GM10248 (cell line): ENCODE results near the gene KCTD20.
"Not testable (repeated sequence)": the region's sequence is repeated elsewhere in the genome, so short reads cannot be mapped to it uniquely, and the experiment has no call there.

ENCODE experiments used
- CTCF ChIA-PET: fragments of 300-600 bp; sonication (Branson Sonifier 250); formaldehyde crosslinking; extraction: SDS; loops from one replicate; lab custom pipeline; 2021; ENCODE audit warnings: antibody characterized with exemption; lab: Yijun Ruan, JAX
- POLR2A ChIA-PET: fragments of 350-650 bp; sonication (Branson Sonifier 250); formaldehyde crosslinking; extraction: SDS; loops from one replicate; lab custom pipeline; 2020; ENCODE audit warnings: antibody characterized with exemption; lab: Yijun Ruan, JAX
- DNase-seq: peaks from one replicate; pipeline ENCODE4 v3.0.0; 2012; ENCODE audit errors: extremely low spot score
- TF ChIP-seq, protein P1 (sequence below): IDR thresholded peaks from 2 replicates; pipeline ENCODE4 v1.5.1; 2012; ENCODE audit warnings: mild to moderate bottlenecking, low read depth; ENCODE audit errors: extremely low read depth, missing control alignments, control extremely low read depth

Gene KCTD20

DNA sequence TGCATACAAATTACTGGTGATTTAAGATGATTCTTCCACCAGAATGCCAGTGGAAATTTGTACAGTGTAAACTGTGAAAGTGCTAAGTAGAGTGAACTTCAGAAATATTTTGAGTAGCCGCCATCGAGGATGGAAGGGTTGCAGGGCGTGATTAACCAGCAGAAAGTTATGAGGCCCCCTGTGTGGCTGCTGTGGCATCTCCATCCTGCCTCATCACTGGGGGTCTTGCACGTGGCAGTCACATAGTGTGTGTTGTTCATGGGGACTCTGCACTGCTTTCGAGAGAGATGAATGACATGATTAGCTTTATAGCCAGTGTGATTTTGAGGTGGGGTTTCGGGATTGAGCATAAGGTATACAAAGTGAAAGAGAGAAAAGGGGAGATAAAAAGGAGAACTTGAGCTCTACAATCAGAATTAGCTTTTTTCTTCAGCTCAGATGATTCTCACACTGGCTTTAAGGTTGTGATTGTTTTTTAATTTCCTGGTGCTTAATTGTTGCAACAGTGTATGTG, 26.4 kb downstream of the KCTD20 start:
- CTCF ChIA-PET, result interaction anchor here (0.9 to 1.2 kb wide), 2 partner anchors 38 to 113 kb away, joined by 3 read pairs; no protein-coding TSS in a partner anchor
- TF ChIP-seq, protein P1, sequence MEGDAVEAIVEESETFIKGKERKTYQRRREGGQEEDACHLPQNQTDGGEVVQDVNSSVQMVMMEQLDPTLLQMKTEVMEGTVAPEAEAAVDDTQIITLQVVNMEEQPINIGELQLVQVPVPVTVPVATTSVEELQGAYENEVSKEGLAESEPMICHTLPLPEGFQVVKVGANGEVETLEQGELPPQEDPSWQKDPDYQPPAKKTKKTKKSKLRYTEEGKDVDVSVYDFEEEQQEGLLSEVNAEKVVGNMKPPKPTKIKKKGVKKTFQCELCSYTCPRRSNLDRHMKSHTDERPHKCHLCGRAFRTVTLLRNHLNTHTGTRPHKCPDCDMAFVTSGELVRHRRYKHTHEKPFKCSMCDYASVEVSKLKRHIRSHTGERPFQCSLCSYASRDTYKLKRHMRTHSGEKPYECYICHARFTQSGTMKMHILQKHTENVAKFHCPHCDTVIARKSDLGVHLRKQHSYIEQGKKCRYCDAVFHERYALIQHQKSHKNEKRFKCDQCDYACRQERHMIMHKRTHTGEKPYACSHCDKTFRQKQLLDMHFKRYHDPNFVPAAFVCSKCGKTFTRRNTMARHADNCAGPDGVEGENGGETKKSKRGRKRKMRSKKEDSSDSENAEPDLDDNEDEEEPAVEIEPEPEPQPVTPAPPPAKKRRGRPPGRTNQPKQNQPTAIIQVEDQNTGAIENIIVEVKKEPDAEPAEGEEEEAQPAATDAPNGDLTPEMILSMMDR, result no peak
- POLR2A ChIA-PET, result no interaction called here
- no peak for DNase-seq

DNA sequence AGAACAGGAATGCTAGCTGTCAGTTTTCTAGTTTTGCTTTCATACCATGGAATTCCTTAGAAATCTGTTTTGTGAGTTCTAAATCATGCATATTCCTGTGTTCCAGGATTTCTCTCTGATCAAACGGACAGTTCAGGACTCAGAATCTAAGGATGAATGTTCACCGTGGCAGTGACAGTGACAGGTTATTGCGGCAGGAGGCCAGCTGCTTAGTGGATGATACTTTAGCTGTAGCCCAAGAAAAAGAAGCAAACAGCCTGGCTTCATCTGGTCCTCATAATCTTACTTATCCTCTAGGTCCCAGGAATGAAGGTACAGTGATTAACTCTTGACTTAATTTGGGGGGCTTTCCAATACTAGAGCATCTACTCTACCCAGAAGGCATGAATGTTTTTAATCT, 27.1 kb downstream of the KCTD20 start:
- CTCF ChIA-PET, result interaction anchor here (0.9 to 1.0 kb wide), 2 partner anchors 20 to 112 kb away, joined by 3 to 4 read pairs; no protein-coding TSS in a partner anchor

DNA sequence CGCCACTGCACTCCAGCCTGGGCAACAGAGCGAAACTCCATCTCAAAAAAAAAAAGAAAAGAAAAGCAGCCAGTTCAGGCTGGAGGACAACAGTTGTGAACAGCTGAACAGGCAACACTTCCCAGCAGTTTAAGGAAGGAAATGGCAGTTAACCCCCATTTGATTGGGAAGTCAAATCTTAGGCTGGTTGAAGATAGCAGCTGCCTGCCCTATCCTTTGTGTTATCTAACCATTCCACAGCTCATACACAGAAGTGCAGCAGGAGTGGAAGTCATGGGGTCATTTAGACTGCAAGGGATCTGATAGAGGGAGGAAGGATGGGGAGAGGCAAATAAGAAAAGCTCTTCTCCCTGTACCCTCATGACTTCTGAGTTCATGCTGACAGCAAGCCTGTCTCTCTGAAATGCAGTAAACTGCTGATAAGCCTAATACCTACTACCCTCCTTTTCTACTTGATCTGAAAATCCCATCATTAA, 35.3 kb downstream of the KCTD20 start:
- TF ChIP-seq, protein P1, result no peak
- ChIA-PET CTCF (interaction anchor here (1.5 to 2.4 kb wide), 4 partner anchors 10 to 55 kb away, joined by 3 to 8 read pairs (median 6); no protein-coding TSS in a partner anchor), POLR2A (interaction anchor here (0.6 kb wide), 1 partner anchor 15 kb away, joined by 8 read pairs; no protein-coding TSS in a partner anchor)
- no peak for DNase-seq

More for the DNA sequence above, 27.1 kb downstream of the KCTD20 start:
- POLR2A ChIA-PET, result no interaction called here
- no peak for DNase-seq
- TF ChIP-seq, protein P1, result no peak

DNA sequence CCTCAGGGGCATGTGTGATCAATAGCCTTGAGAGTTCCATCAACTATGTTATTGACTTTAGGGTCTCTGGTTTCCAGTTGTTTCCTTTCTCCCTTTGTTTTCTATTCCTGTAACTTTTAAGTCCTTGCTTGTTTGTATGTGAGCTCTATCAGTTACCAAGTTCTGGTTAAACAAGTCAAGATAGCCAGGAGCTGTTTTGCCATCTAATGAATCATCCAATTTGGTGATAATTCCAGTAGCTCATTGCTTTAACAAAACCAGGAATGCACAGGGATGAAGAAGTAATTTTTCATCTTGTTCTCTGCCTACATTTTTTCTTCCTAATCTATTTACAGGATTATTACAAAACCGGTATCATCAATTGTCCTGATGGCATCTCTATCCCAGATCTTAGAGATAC, 36.5 kb downstream of the KCTD20 start:
- no peak for DNase-seq
- TF ChIP-seq, protein P1, result no peak
- ChIA-PET CTCF (interaction anchor here (0.8 to 2.4 kb wide), 4 partner anchors 9 to 20 kb away, joined by 3 to 6 read pairs (median 4); no protein-coding TSS in a partner anchor), POLR2A (no interaction called here)

DNA sequence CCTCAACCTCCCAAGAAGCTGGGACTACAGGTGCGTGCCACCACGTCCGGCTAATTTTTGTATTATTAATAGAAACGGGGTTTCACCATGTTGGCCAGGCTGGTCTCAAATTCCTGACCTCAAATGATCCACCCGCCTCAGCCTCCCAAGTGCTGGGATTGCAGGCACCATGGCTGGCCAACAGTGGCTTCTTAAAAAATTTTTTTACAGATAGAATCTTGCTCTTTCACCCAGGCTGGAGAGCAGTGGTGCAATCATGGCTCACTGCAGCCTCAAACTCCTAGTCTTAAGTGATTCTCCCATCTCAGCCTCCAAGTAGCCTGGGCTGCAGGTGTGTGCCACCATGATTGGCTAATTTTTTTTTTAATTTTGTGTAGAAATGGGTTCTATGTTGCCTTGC, 40.5 kb downstream of the KCTD20 start:
- CTCF ChIA-PET, DNase-seq, POLR2A ChIA-PET: not testable (repeated sequence)

DNA sequence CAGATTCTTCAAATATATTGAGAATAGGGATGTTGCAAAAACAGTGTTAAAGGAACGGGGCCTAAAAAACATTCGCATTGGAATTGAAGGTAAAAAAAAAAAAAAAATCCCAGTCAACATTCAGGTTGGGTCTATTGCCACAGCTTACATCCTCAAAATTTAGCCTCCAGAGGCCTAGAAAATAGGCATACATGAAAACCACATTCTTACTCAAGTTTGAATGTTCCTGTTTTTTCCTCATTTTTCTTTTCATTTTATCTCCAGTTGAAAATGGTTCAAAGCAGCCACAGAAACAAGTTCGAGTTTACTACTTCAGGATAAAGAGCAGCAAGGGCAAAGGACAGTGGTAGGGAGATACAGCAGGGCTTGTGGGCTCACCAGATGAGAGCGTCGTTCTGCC, 41.9 kb downstream of the KCTD20 start:
- CTCF ChIA-PET, result no interaction called here
- TF ChIP-seq, protein P1, result no peak
- POLR2A ChIA-PET, result no interaction called here
- no peak for DNase-seq

DNA sequence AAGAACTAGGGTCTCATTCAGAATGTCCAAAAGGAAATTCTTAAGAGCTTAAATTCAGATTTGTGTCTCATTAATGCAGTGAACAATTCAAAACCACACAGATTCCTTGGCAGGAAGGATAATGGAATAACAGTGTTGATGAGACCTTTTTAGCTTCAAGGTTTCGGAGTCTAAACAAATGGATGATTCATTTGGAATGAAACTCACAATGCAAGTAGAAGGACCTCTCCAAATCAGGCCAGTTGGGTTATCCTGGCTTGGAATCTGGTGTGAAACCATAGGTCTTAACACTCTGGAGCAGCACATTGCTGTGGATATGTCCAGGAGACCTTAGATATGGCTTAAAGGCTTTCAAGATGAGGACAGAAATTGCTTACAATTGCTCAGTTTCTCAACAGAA, 44.9 kb downstream of the KCTD20 start:
- TF ChIP-seq, protein P1, result no peak
- ChIA-PET POLR2A (no interaction called here), CTCF (interaction anchor here (1.0 to 1.9 kb wide), 4 partner anchors 8 to 185 kb away, joined by 3 to 8 read pairs (median 3); no protein-coding TSS in a partner anchor)
- DNase-seq, result no peak
